Measurements from ENCODE around the gene GSK3A.

DNA sequence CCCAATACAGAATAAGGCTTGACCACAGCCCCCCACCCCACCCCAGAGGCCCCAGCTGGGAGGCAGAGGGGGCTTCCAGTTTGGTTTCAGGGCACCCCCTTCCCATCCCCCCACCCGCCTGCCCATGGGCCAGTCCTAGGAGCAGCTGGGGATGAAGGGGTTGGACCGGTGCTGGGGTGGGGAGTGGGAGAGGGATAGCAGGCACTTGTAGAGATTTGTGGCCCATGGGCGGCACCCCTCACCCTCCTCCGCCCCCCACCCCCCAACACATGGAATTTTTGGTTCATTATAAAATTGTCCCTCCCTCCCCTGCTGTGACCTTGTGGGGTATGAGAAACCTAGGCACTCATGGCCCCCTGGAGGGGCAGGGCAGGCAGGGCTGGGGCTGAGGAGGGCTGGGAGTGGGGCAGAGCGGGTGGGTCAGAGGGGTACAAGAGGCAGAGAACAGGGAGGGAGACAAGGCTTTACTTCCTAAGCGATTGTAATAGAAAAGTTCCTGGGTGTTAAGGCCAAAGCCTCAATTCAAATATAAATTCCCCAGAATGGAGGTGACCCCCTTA, 5.3 kb upstream of the GSK3A start:
- TF ChIP-seq, protein P1, sequence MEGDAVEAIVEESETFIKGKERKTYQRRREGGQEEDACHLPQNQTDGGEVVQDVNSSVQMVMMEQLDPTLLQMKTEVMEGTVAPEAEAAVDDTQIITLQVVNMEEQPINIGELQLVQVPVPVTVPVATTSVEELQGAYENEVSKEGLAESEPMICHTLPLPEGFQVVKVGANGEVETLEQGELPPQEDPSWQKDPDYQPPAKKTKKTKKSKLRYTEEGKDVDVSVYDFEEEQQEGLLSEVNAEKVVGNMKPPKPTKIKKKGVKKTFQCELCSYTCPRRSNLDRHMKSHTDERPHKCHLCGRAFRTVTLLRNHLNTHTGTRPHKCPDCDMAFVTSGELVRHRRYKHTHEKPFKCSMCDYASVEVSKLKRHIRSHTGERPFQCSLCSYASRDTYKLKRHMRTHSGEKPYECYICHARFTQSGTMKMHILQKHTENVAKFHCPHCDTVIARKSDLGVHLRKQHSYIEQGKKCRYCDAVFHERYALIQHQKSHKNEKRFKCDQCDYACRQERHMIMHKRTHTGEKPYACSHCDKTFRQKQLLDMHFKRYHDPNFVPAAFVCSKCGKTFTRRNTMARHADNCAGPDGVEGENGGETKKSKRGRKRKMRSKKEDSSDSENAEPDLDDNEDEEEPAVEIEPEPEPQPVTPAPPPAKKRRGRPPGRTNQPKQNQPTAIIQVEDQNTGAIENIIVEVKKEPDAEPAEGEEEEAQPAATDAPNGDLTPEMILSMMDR (IDR thresholded peaks at IDR 0.05; ENCODE audit: poor library complexity): no peak
- TF ChIP-seq EZH2phosphoT487 (IDR thresholded peaks at IDR 0.05; ENCODE audit: low read depth, severe bottlenecking, unreplicated experiment): no peak
